ENCODE measurements around the gene SP3.

DNA sequence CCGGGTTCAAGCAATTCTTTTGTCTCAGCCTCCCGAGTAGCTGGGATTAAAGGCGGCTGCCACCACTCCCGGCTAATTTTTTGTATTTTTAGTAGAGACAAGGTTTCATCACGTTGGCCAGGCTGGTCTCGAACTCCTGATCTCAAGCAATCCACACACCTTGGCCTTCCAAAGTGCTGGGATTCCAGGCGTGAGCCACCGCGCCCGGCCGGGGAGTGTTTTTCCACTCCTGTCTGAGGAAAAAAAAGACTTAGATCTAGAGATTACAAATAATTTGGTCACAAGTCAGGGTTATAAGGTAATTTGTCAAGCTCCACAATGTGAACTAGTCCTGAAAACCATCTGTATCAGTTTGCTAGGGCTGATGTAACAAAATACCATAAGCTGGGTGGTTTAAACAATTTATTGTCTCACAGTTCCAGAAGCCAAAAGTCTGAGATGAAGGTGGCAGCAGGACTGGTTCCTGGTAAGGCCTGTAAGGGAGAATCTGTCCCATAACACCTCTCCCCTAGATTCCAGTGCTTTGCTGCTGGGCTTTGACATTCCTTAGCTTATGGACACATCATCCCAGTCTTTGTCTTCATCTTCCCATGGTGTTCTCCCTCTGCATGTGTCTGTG, 40.7 kb upstream of the SP3 start:
- no peak for TF ChIP-seq HOXA7 (CRISPR knock-in tag; IDR thresholded peaks at IDR 0.05)
- no peak for TF ChIP-seq RCOR1 (IDR thresholded peaks at IDR 0.05; ENCODE audit: low read depth, low read length)
- TF ChIP-seq ESRRA (IDR thresholded peaks at IDR 0.05; ENCODE audit: borderline replicate concordance, low read length): no peak
- no peak for TF ChIP-seq RAD21 (conservative IDR thresholded peaks at IDR 0.05 in 1 of 2, IDR thresholded peaks at IDR 0.05 in 1 of 2)
- TF ChIP-seq, protein P1, sequence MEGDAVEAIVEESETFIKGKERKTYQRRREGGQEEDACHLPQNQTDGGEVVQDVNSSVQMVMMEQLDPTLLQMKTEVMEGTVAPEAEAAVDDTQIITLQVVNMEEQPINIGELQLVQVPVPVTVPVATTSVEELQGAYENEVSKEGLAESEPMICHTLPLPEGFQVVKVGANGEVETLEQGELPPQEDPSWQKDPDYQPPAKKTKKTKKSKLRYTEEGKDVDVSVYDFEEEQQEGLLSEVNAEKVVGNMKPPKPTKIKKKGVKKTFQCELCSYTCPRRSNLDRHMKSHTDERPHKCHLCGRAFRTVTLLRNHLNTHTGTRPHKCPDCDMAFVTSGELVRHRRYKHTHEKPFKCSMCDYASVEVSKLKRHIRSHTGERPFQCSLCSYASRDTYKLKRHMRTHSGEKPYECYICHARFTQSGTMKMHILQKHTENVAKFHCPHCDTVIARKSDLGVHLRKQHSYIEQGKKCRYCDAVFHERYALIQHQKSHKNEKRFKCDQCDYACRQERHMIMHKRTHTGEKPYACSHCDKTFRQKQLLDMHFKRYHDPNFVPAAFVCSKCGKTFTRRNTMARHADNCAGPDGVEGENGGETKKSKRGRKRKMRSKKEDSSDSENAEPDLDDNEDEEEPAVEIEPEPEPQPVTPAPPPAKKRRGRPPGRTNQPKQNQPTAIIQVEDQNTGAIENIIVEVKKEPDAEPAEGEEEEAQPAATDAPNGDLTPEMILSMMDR (IDR thresholded peaks at IDR 0.05): no peak
- TF ChIP-seq, protein P2, sequence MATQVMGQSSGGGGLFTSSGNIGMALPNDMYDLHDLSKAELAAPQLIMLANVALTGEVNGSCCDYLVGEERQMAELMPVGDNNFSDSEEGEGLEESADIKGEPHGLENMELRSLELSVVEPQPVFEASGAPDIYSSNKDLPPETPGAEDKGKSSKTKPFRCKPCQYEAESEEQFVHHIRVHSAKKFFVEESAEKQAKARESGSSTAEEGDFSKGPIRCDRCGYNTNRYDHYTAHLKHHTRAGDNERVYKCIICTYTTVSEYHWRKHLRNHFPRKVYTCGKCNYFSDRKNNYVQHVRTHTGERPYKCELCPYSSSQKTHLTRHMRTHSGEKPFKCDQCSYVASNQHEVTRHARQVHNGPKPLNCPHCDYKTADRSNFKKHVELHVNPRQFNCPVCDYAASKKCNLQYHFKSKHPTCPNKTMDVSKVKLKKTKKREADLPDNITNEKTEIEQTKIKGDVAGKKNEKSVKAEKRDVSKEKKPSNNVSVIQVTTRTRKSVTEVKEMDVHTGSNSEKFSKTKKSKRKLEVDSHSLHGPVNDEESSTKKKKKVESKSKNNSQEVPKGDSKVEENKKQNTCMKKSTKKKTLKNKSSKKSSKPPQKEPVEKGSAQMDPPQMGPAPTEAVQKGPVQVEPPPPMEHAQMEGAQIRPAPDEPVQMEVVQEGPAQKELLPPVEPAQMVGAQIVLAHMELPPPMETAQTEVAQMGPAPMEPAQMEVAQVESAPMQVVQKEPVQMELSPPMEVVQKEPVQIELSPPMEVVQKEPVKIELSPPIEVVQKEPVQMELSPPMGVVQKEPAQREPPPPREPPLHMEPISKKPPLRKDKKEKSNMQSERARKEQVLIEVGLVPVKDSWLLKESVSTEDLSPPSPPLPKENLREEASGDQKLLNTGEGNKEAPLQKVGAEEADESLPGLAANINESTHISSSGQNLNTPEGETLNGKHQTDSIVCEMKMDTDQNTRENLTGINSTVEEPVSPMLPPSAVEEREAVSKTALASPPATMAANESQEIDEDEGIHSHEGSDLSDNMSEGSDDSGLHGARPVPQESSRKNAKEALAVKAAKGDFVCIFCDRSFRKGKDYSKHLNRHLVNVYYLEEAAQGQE (IDR thresholded peaks at IDR 0.05): no peak
- TF ChIP-seq KDM5A (IDR thresholded peaks at IDR 0.05): no peak
- TF ChIP-seq EP300 (IDR thresholded peaks at IDR 0.05): no peak
- TF ChIP-seq RNF2 (IDR thresholded peaks at IDR 0.05; ENCODE audit: borderline replicate concordance, low read depth): no peak
- TF ChIP-seq, protein P3, sequence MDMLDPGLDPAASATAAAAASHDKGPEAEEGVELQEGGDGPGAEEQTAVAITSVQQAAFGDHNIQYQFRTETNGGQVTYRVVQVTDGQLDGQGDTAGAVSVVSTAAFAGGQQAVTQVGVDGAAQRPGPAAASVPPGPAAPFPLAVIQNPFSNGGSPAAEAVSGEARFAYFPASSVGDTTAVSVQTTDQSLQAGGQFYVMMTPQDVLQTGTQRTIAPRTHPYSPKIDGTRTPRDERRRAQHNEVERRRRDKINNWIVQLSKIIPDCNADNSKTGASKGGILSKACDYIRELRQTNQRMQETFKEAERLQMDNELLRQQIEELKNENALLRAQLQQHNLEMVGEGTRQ (IDR thresholded peaks at IDR 0.05): no peak
- TF ChIP-seq MAFK (IDR thresholded peaks at IDR 0.05; ENCODE audit: partially characterized antibody): no peak
- no peak for TF ChIP-seq EHMT2 (IDR thresholded peaks at IDR 0.05; ENCODE audit: low read depth)
- TF ChIP-seq SMC3 (IDR thresholded peaks at IDR 0.05): no peak
- TF ChIP-seq, protein P4, sequence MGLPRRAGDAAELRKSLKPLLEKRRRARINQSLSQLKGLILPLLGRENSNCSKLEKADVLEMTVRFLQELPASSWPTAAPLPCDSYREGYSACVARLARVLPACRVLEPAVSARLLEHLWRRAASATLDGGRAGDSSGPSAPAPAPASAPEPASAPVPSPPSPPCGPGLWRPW (IDR thresholded peaks at IDR 0.05): no peak
